NCI-H146 treated with DMSO at 0.1 percent for 48 hours (cell line): Measurements from ENCODE around the gene TEPSIN.
A peak's percentile ranks its signal among the peaks of the same experiment; 100 is the strongest.
"Not testable (repeated sequence)": the region's sequence is repeated elsewhere in the genome, so short reads cannot be mapped to it uniquely, and the experiment has no call there.

Experiments
- DNase-seq: peaks from one replicate; lab custom pipeline; 2025; ENCODE audit not compliant: unreplicated experiment; lab: John Stamatoyannopoulos, UW

TEPSIN gene

DNA sequence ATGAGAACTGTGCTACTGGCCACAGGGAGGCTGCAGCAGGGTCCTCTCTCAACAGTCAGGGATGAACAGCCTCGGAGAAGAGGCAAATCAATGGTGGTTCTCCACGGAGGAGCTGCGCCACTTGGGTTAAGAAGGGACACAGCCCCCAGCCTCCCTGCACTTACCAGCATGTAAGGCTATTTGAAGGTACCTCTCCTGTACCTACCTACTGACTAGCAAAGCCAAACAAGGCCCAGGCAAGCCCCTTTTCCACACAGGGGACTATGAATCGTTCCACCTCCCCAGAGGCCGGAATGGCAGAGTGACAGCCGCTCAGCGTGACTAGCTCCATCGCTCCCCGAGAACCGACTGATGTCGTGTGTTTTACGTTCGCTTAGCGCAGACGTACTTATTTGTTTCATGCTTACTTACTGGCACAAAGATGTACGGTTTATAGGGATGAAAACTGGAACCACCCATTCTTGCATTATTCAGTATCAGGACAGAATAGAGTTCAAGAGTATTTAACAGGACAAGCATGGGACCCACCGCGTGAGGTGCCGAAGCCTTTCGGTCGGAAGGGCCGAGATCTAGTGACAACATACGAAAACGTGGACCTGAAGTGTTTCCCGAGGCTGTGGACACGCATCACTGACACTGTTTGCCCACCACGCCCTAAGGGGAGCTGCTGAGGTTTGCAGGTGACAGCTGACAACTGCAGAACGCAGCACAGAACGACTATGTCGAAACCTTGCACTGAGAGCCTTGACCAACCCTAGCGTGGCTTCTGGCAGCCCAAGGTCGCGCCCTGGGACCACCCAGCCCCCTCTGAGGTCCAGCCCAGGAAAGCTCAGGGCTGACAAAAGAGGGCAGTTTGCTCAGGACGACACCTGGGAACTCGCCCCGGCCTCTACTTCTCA, 1.0 kb downstream of the TEPSIN start:
- DNase-seq, result no peak

DNA sequence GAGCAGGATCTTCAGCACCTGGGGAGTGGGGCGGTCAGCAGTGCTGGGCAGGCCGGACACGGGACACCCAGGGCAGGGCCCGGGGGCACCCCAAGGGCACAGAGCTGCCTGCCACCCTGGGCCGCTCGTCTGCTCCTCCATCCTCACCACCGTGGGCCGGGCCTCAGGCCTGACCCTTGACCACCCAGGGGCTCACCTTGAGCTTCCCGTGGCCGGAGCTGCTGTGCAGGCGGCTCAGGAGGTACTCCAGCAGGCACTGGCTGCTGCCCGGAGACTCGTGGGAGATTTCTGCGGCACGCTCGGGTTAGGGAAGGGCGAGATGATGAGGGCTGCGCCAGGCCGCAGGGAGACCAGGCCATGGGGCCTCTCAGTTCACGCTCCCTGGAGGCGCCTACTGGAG, 2.1 kb downstream of the TEPSIN start:
- DNase-seq, result no peak

DNA sequence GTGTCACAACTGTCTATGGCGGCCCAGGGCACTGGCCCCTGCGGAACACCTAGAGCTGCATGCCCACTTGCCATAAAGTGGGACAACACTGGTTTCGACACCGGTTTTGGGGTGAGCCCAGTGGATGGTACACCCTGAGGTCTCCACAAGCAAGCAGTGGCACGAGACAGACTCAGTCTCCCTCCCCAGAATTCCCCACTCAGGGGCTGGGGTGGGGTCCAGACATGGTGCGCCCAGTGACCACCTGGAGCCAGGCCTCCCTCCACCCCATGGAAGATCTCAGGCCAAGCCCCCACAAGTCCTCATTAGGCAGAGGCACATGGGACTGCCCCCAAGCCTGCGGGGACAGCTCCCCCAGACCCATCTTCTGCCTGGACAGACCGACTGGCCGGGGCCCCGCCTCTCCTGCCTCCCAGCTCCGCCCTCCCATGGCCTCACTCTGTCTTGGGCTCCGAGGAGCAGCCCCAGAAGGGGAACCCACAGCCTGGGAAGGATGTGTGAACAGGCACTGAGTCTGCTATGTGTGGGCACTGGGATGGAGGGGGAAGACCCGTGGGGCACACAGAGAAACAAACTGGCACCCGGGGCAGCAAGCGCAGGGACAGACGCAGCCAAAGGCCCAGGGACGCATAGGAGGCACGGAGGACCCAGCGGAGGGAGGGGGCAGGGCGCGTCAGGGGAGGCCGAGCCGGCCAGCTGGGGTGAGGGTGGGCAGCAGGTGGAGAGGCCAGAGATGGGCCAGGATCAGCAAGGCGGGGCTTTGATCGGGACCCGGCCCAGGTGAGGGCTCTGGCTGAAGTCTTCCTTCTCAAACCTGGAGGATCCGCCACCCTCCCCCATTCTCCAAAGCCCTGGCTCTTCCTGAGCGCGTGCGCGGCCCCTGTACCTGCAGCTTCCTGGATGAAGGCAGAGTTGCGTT, 2.8 kb downstream of the TEPSIN start:
- no peak for DNase-seq

DNA sequence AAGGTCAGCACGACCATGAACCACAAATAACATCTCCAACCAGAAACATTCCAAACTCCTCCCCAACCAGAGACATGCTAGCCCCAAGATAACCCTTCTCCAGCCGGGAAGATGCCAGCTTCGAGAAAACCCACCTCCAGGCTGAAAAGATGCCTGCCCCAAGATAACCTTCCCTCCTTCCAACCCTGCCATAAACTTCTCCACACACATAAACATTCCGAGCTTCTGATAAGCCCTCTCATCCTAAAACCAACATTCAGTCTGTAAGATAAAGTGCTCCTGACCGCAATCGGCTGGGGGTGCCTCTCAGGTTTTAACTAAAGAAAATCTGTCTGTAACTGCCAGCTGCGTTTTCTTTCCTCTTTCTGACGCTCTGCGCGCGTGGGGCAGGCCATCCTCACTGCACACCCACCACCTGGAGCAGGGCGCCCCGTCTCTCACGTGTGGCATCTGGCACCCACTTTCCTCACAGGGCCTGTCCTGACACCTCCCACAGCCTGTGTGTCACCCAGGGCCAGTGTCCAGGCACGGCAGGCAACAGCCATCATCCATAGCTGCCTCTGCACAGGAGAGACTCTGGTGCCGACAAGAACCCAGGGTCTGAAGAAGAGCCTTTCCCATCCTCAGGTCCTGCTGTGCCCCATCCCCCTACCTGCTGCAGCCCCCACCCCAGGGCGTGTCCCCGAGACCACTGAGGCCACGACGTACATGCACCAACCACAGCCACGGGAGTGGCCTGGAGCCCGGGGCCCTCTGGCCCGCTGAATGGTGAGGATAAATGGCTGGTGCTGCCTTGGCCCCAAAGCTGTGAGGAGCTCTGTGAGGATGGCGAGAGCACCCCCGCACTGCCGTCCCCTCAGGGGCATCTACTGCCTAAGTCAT, 3.7 kb downstream of the TEPSIN start:
- DNase-seq, result no peak

DNA sequence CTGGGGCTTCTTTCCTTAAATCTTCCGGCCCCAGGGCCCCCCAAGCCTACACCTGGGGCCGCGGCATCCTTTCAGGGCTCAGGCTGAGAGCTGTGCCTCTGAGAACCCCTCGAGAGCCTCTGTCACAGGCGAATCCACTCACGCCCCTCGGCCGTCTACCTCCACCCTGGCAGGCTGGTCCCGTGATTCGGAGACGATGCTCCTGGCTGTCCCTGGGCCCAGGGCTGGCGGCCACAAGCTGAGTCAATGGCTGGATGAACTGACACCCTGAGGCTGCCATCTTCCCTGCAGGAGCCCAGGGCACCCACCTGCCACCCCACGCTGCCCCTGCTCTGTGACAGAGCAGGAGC, 4.4 kb downstream of the TEPSIN start:
- DNase-seq, result no peak

DNA sequence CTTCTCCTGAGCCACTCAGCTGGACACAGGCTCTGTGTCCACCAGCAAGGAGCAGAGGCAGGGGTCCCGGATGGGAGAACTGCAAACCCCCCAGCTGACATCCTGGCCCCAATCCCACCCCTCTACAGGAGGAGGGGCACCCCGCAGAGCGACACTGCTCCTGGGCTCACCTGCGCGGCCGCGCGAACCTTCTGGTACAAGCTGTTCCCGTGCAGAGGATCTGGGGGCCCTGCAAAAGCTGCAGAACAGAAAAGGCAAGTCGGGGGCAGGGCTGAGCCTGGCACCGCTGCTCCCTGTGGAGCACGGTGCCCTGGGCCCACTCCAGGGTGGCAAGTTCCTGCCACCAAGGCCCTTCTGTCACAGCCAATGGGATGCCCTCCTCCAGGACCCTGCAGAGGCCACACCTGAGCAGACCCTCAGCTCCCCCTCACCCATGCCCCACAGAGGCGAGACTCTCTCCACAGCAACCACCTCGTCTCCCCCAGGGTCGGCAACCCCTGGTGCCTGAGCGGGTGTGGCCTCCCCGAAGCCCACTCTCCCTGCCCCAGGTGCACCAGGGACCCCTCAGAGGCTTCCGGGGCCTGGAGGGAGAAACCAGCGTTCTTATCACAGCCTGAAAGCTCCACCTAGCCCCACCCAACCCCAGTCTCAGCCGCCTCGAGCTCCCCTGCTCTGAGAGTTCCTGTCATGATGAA, 4.9 kb downstream of the TEPSIN start:
- DNase-seq, result no peak

DNA sequence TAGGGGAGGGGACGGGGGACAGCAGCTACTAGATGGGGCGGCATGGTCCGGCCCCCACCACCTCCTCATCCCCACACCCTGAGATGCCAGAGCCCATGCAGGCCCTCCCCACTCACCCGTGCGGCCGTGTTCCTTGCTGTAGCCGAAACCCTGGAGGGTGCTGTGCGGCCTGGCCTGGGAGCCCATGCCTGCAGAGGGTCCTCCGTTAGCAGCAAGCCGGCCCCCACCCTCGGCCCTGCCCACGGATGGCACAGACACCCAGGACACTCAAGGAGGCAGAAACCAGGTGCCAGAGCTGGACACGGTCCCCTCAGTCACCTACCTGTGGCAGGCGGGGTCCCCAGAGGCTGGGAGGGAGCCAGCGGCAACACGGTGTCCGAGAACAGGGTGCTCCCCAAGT, 5.5 kb downstream of the TEPSIN start:
- no peak for DNase-seq

DNA sequence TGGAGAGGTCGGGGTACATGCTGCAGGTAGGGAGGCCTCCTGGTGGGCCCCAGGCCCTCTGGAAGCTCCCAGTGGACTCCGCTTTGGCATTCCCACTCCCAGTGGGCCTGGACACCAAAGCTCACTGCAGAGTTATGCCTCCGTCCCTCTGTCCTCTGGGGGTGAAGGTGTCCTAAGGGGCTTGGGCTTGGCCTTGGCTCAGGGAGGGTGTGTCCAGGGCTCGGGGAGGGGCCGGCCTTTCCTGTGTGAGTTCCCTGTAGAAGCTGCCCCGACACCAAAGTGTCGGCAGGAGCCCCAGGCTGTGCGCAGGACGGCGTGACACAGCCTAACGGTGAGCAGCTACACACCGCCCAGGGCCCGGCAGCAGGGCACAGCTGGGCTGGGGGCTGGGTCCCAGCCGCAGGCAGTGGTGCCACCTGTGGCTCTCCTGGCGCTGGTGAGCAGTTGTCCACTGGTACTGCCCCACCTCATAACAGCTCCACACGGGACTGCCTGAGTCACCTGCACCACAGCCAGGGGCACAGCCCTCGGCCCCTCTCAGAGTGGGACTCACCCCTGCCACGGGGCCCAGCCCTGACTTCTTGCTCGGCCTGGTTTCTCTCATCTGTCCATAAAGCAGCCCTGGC, 6.1 kb downstream of the TEPSIN start:
- no peak for DNase-seq

DNA sequence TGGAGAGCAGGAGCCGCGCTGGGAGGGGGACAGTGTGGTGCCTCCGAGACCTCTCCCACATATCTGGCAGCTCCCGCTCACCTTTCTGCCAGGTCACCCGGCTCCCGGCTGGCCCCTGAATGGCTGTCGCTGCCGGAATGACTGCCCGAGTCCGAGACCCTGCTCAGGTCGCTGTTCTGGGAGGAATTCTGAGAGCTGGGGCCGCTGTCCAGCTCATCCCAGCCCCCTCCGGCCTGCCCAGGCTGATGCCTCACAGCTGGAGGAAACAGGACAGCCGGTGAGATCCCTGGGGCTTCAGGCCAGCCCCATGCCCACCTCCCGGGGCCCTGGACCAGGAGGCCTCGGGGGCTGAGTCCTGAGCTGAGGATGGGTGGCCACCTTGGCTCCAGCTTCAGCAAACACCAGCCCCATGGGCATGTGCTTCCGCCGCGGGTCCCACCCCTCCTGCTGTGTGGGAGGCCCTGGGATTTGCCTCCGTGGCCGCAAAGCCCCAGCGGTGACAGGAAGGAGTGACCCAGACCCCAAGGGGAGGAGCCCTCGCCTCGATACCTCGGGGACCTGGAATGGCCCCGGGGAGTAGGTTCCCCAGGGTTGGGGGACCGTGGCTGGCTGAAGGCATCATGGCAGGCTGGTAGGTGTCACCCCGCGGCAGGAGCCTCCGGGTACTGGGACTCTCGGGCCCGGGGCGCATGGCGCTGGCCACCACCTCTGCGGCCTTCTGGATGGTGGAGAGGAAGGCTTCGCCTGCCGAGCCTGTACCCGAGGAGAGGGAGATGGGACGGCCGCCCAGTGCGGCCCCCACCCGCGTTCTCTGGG, 6.9 kb downstream of the TEPSIN start:
- no peak for DNase-seq

DNA sequence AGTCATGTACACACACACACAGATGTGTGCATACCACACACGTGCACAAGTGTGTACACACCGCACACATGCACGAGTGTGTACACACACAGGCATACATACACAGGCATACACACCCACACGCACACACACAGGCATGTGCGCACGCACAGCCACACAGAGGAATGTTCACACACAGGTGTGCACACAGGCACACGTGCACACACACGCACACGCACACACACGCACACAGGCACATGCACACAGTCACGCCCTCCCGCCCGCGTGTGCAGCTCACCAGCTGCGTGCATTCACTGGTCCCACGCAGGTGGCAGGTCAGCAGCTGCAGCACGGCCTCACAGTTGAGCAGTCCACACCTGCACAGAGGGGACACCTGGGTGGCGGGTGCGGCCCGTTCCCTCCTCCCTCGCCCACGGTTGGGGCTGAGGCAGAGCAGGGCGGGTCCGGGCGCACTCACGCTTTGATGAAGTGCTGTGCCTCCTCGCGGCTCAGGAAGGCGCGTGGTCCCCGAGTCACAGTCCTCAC, 7.7 kb downstream of the TEPSIN start:
- DNase-seq, result no peak

DNA sequence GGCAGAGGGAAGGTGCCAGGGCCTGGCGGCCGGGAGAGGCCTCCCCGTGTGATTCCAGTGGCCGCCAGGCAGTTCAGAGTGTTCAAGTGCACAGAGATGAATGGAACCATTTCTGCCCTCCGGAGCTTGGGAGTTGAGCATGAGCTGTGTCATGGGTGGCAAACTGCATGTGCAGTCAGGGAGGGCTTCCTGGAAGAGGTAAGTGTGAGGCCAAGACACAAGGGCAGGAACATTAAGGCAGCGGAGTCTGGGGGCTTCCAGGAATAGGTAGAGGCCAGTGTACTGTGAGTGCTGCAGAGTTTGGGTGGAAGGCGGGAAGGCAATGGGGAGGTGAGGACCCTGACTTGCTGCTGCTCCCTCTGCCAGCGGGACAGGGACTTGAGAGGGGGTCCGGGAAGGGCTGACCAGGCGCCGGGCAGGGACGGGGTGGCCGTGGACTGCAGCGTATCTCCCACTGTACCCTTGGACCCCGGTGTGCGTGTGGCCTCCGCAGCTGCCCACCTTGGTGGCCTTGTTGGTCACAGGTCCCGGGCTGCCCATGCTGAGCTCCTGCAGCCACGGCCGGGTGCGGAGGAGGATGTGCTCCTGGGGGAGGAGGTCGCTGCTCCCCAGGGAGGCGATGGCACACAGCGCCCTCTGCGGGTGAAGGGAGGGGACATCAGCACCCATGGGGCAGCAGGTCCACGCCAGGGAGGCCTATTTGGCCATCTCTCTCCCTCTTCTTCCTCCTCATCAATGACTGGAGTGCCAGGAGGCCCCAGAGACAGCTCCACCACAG, 8.6 kb downstream of the TEPSIN start:
- DNase-seq, result no peak

DNA sequence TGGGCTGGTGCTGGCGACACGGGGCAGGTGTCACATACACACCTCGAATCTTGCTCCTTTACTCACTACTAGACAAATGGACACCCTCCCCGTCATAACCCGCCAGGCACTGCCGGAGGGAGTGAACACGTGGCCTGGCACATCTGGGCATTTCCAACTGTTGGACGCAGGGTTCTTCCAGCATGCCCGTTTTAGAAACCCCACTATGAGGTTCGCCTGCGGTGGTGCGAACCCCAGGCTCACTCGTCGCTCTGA, 9.3 kb downstream of the TEPSIN start:
- no peak for DNase-seq

DNA sequence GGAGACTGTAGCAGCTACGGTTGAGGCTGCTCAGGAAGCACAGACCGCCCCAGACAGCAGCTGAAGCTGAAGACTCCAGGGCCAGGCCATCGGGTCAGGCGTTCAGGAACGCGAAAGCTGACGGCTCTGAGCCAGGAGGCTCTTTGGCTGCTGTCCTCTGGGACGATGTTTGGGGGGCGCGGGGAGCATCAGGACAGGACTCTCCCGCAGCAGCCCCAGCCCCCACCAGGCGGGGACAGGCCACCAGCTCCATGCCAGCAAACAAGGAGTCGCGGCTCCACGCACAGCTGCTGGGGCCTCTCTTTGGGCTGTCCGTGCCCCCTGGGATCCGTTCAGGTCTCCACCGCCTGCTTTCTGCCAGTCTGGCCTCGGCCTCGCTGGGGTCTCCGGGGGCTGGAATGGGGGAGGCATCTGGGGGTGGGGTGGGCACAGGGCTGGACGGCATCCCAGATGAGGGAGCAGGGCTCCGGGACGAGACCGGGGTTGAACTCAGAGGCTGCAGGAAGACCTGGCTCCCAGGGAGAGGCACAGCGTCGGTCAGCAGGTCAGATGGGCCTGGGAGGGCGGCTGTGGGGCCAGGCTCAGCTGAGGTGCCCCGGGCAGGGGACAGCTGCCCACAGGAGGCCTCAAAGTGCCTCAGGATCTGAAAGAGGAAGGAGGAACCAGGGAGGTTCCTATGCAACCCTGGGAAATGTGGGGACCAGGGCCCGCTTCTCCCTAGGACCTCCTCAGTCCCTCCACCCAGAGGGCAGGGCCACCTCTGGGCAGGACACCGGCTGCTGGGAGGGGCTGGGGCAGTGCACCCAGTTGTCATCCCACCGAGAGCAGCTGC, 9.8 kb downstream of the TEPSIN start:
- no peak for DNase-seq

DNA sequence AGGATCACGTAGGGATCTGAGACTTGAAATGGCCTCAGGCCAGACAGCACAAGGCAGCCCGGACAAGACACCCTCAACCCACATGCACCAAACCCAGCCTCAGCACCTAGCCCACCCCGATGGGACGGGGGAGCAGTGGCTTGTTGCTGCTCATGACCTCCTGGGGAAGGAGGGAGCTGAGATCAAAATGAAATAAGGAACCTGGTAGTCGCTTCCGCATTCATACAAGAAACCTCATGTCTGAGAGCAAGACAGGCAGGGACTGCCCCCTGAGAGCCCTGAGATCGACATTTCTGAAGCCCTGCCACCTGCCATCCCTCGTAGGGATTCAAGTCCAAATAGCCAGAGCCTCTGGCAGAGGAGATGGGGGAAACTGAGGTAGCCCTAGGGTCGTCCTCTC, 10.4 kb downstream of the TEPSIN start:
- DNase-seq, result no peak

DNA sequence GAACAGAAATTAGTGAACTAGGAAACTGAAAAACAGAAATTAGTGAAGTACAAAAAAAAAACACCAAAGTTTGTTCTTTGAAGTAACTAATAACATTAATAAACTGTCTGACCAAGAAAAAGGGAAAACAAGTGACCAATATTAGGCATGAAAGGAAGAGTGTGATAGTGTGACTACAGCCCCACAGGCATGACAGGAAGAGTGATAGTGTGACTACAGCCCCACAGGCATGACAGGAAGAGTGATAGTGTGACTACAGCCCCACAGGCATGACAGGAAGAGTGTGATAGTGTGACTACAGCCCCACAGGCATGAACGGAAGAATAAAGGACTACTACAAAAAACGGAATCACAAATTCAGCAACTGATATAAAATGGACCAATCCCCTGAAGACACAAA, 11.2 kb downstream of the TEPSIN start:
- DNase-seq, result not testable (repeated sequence)

DNA sequence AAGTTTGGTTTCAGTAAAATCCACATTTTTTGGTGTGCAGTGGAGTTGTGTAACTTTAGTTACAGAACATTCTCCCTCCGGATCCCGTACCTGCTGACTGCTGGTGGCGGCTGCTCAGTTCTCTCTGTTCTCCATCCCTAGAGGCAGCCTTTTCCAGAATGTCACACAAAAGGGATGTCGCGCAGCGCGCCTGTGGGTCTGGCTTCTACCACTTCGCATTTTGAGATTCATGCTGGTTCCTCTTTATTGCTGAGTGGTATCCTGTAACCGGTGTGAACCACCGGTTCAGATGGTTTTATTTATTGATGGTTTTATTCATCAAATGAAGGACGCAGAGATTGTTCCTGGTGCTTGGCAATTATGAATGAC, 15.1 kb downstream of the TEPSIN start:
- DNase-seq, result peak; percentile 45

DNA sequence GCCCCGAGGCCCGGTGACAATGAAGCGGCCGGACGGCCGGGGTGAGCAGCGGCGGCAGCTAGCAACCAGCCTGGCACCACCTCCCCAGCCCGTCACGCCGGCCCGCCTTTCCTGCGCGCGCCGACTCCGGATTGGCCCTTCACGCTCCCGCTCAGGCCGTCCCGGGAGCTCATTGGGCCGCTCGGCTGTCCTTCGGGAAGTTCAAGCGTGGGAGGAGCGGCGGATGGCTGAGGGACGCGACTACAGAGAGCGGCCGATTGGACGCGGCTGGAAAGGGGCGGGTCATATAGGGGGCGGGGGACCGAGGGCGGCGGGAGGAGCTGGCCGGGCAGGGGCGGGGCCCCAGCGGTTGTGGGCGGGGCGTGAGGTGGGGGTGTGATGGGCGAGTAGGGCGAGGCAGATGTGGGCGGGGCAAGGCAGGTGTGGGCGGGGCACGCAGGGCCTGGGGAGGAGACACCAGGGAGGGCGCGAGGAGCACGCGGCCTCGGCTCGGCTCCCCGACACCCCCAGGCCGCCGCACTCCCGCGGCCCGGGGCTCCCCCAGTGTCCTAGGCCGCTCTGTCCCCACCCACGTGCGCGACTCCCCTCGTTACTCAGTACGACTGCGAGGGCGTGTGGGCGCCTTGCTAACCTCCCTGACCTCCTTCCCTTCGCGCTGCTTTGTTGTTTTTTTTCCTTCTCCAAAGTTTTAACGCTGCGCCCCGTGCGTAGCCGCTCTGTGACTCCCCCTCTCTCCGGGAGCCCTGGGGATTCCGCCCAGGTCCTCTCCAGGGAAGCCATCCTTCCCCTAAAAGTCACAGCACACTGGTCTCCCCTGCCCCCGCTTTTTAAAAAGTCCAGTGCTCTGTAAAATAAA, 15.7 kb downstream of the TEPSIN start, which contains the start of gene CEP131:
TSS of gene CEP131 (minus strand) at position 60 of the 856 bp plus-strand sequence. CDS start 2,909 bp downstream, outside the sequence.
- DNase-seq, result peak; percentile 92
